Measurements from ENCODE around the gene AGXT2. TPM values are rescaled to one million over a fixed set of nuclear protein-coding genes. Genes with fewer than 3 reads are reported as not detected.

AGXT2 gene
- total and polyA plus RNA-seq, 2 of the 13 experiments (the other 11 are each of a cell fraction or from before 2014, with no cell fraction given), result 0.04 to 0.13 TPM

DNA sequence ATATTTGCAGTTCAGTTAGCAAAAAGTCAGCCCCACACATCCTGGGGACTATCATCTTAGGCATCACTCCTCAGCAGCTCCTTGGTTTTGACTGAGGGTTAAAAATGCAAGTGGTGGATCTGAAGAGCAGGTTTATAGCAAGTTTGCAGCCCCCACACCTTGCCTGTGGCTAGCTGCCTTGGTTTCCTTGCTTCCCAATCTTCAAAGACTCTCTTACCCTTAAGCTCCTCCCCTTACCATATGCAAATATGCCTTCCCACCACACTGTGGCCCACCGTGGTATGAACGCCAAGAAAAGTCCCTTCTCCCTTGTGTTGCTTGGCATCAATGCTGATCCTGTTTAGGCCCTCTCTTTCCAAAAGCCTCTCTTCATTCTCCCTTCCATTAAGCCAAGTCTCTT is 45.0 kb upstream of the AGXT2 start:
- Histone ChIP-seq H3K79me2 (ENCODE audit: insufficient read depth, low read length) (no peaks in the 10 kb centered on the region), H3K36me3 (replicated peaks in 1 of 2; ENCODE audit: control insufficient read depth in 1 of 2, insufficient read depth in 2 of 2, low read length in 2 of 2) (no peaks in the 10 kb centered on the region; a peak in 1 of 5 replicates), H3K4me3 (replicated peaks in 1 of 3; ENCODE audit: insufficient read depth in 1 of 3, low read depth in 2 of 3, low read length in 3 of 3) (no peak overlapping the region), H3K9me3 (ENCODE audit: low read length) (no peaks in the 10 kb centered on the region), H3K9ac (ENCODE audit: insufficient read depth, low read depth, low read length) (no peak overlapping the region), H4K20me1 (ENCODE audit: insufficient read depth, low read length) (no peaks in the 10 kb centered on the region), H3K4me2 (ENCODE audit: low read depth, low read length) (no peak overlapping the region), H3K27ac (ENCODE audit: extremely low read length, insufficient read depth, low read length) (no peak overlapping the region), H3K27me3 (ENCODE audit: control insufficient read depth in 1 of 2, insufficient read depth in 2 of 2, low read length in 2 of 2) (no peaks in the 10 kb centered on the region), H2AFZ (ENCODE audit: low read length) (no peak overlapping the region), H3K4me1 (ENCODE audit: insufficient read depth, low read length) (peaks cover 19% of the 10 kb centered on the region)
- no peak for DNase-seq (ENCODE audit: low spot score)
- whole genome bisulfite sequencing (ENCODE audit: low lambda C conversion rate), result 92% methylated on average over 2 of the region's 2 CpGs
- POLR2A ChIA-PET, result no interaction called here
- intact Hi-C loops (cut with micrococcal nuclease; ENCODE audit: unreplicated experiment), result no loop called here
- no peak for ATAC-seq
- FAIRE-seq, result no peak
- TF ChIP-seq GMEB1 (CRISPR knock-in tag; IDR thresholded peaks at IDR 0.05; ENCODE audit: borderline replicate concordance), result no peak
- TF ChIP-seq, protein P1, sequence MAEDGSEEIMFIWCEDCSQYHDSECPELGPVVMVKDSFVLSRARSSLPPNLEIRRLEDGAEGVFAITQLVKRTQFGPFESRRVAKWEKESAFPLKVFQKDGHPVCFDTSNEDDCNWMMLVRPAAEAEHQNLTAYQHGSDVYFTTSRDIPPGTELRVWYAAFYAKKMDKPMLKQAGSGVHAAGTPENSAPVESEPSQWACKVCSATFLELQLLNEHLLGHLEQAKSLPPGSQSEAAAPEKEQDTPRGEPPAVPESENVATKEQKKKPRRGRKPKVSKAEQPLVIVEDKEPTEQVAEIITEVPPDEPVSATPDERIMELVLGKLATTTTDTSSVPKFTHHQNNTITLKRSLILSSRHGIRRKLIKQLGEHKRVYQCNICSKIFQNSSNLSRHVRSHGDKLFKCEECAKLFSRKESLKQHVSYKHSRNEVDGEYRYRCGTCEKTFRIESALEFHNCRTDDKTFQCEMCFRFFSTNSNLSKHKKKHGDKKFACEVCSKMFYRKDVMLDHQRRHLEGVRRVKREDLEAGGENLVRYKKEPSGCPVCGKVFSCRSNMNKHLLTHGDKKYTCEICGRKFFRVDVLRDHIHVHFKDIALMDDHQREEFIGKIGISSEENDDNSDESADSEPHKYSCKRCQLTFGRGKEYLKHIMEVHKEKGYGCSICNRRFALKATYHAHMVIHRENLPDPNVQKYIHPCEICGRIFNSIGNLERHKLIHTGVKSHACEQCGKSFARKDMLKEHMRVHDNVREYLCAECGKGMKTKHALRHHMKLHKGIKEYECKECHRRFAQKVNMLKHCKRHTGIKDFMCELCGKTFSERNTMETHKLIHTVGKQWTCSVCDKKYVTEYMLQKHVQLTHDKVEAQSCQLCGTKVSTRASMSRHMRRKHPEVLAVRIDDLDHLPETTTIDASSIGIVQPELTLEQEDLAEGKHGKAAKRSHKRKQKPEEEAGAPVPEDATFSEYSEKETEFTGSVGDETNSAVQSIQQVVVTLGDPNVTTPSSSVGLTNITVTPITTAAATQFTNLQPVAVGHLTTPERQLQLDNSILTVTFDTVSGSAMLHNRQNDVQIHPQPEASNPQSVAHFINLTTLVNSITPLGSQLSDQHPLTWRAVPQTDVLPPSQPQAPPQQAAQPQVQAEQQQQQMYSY (CRISPR knock-in tag; IDR thresholded peaks at IDR 0.05), result no peak
- no peak for TF ChIP-seq ZNF646 (CRISPR knock-in tag; IDR thresholded peaks at IDR 0.05)
- TF ChIP-seq, protein P2, sequence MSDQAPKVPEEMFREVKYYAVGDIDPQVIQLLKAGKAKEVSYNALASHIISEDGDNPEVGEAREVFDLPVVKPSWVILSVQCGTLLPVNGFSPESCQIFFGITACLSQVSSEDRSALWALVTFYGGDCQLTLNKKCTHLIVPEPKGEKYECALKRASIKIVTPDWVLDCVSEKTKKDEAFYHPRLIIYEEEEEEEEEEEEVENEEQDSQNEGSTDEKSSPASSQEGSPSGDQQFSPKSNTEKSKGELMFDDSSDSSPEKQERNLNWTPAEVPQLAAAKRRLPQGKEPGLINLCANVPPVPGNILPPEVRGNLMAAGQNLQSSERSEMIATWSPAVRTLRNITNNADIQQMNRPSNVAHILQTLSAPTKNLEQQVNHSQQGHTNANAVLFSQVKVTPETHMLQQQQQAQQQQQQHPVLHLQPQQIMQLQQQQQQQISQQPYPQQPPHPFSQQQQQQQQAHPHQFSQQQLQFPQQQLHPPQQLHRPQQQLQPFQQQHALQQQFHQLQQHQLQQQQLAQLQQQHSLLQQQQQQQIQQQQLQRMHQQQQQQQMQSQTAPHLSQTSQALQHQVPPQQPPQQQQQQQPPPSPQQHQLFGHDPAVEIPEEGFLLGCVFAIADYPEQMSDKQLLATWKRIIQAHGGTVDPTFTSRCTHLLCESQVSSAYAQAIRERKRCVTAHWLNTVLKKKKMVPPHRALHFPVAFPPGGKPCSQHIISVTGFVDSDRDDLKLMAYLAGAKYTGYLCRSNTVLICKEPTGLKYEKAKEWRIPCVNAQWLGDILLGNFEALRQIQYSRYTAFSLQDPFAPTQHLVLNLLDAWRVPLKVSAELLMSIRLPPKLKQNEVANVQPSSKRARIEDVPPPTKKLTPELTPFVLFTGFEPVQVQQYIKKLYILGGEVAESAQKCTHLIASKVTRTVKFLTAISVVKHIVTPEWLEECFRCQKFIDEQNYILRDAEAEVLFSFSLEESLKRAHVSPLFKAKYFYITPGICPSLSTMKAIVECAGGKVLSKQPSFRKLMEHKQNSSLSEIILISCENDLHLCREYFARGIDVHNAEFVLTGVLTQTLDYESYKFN (CRISPR knock-in tag; conservative IDR thresholded peaks at IDR 0.05), result no peak
- TF ChIP-seq, protein P3, sequence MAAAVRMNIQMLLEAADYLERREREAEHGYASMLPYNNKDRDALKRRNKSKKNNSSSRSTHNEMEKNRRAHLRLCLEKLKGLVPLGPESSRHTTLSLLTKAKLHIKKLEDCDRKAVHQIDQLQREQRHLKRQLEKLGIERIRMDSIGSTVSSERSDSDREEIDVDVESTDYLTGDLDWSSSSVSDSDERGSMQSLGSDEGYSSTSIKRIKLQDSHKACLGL (CRISPR knock-in tag; IDR thresholded peaks at IDR 0.05), result no peak
- TF ChIP-seq DR1 (CRISPR knock-in tag; IDR thresholded peaks at IDR 0.05), result no peak
- CTCF ChIA-PET (ENCODE audit: low intra/inter-chr PET ratio, low total read pairs), result interaction anchor here (2.0 kb wide), 1 partner anchor 91 kb away, joined by 5 read pairs; no protein-coding TSS in a partner anchor
- no TSS peak for BruUV-seq (replicated peaks)
- in situ Hi-C loops (cut with HindIII; ENCODE audit: extremely low pct_ligation_motif_present, low pct_unique_long_range_greater_than_20kb), result loop anchor here (5.0 to 10.0 kb wide), 2 partner anchors 105 to 502 kb away; no protein-coding TSS in a partner anchor
